Measurements from ENCODE around the gene PRM1. TPM values are rescaled to one million over a fixed set of nuclear protein-coding genes. Genes with fewer than 3 reads are reported as not detected.
A peak's percentile ranks its signal among the peaks of the same experiment; 100 is the strongest.

Gene PRM1
- total RNA-seq, 1 donor from 2014 or later = not detected

DNA sequence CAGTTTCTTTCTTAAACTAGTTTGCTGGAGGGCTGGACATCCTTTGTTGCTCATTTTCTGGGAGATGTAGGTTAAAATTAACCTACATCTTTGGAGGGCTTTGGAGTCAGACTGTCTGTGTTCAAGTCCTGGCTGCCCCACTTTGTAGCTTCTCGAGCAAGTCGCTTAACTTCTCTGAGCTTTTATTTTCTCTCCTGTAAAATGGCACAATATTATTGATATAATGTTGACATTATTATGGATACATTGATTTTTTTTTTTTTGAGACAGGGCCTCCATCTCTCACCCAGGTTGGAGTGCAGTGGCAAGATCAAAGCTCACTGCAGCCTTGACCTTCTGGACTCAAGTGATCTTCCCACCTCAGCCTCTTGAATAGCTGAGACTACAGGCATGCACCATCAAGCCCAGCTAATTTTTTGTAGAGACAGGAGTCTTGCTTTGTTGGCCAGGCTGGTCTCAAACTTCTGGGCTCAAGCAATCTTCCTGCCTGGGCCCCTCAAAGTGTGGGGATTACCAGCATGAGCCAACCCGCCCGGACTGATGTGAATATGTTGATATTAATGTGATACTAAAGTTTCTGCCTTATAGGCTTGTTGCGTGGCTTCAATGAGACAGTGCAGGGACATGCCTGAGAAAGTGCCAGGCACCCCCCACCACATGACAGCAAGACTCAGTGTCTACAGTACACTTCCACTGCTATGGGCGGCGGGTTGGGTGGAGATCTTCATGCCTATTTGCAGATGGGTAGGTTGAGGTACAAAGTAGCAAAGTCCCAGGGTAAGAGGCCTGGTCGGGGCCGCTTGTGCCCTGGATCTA is 32.6 kb upstream of the PRM1 start:
- Mint-ChIP-seq H3K27ac (ENCODE audit: unreplicated experiment) (no peak overlapping the region), H3K4me1 (ENCODE audit: unreplicated experiment) (peaks cover 21% of the 10 kb centered on the region)
- no peak for TF ChIP-seq CTCF (IDR thresholded peaks at IDR 0.05; ENCODE audit: unreplicated experiment)

DNA sequence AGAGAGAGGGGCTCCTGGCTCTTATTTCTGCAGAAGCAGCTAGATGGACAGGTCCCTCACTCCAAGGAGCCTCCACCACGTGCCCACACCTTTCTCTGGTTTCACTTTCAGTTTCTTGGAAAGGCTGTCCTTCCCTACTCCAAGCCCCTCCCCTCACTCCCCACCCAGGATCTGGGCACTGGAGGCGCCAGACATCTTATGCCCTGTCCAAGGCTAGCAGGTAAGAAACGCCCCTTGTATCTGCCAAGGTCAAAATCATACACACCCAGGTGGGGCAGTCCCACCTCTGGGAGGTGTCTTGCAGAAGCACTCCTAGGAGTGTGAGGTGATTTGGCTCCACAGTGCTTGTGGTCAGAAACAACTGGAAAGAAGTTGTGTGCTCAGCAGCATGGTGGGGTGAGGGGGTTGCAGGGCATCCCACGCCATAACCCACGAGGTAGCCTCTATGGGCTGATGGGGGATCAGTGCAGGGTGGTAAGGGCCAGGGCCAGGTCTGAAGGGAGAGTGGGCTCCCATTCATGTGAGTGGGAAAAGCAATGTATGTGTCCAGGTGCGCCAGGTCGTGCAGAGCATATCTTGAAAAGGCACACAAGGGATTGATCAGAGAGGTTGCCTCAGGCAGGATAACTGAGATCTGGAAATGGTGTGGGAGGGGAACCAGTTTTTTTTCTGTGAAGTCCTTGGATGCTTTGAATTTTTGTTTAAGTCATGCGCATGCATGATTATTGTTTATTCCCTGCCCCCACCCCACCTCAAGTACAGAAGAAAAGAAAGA is 31.8 kb upstream of the PRM1 start:
- no peak overlapping the region for H3K27ac Mint-ChIP-seq (ENCODE audit: unreplicated experiment)
- H3K9me3 Mint-ChIP-seq (ENCODE audit: unreplicated experiment) = no peaks in the 10 kb centered on the region
- no peak for DNase-seq (ENCODE audit: low spot score)
- H3K4me1 Mint-ChIP-seq (ENCODE audit: unreplicated experiment) = peaks cover 21% of the 10 kb centered on the region
- H3K4me3 Mint-ChIP-seq (ENCODE audit: unreplicated experiment) = no peak overlapping the region
- H3K27me3 Mint-ChIP-seq (ENCODE audit: unreplicated experiment) = peaks cover 8% of the 10 kb centered on the region
- TF ChIP-seq CTCF (IDR thresholded peaks at IDR 0.05; ENCODE audit: unreplicated experiment) = no peak
- no peaks in the 10 kb centered on the region for H3K36me3 Mint-ChIP-seq (ENCODE audit: low read depth, unreplicated experiment)

More for the DNA sequence above, 32.6 kb upstream of the PRM1 start:
- Mint-ChIP-seq H3K27me3 (ENCODE audit: unreplicated experiment) (peaks cover 10% of the 10 kb centered on the region), H3K4me3 (ENCODE audit: unreplicated experiment) (no peak overlapping the region), H3K9me3 (ENCODE audit: unreplicated experiment) (no peaks in the 10 kb centered on the region), H3K36me3 (ENCODE audit: low read depth, unreplicated experiment) (no peaks in the 10 kb centered on the region)
- DNase-seq (ENCODE audit: low spot score) = no peak

DNA sequence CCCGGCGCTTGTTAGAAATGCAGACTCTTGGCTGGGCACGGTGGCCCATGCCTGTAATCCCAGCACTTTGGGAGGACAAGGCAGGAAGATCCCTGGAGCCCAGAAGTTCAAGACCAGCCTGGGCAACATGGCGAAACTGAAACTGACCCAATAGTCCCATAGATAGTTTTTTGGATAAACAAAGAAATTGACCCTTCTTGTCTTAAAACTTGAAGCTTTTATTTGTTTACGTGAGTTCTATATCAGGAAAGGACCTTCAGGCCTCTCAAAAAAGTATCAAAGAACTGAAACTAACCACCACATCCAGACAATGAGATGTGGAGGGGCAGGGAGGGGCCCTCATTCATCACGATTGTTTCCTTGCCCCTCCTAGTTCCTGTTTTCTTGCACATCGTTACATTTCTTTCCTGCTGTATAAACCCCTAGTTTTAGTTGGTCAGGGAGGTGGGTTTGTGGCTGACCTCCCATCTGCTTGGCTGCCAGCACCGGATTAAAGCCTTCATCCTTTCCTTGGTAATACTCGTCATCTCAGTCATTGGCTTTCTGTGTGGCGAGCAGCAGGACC is 29.9 kb upstream of the PRM1 start:
- Mint-ChIP-seq H3K36me3 (ENCODE audit: low read depth, unreplicated experiment) (no peaks in the 10 kb centered on the region), H3K9me3 (ENCODE audit: unreplicated experiment) (no peaks in the 10 kb centered on the region), H3K27me3 (ENCODE audit: unreplicated experiment) (peaks cover 14% of the 10 kb centered on the region), H3K27ac (ENCODE audit: unreplicated experiment) (peak overlapping the region; percentile 95), H3K4me3 (ENCODE audit: unreplicated experiment) (no peak overlapping the region), H3K4me1 (ENCODE audit: unreplicated experiment) (peaks cover 14% of the 10 kb centered on the region)
- TF ChIP-seq CTCF (IDR thresholded peaks at IDR 0.05; ENCODE audit: unreplicated experiment) = no peak
- peak; percentile 18 for DNase-seq (ENCODE audit: low spot score)

DNA sequence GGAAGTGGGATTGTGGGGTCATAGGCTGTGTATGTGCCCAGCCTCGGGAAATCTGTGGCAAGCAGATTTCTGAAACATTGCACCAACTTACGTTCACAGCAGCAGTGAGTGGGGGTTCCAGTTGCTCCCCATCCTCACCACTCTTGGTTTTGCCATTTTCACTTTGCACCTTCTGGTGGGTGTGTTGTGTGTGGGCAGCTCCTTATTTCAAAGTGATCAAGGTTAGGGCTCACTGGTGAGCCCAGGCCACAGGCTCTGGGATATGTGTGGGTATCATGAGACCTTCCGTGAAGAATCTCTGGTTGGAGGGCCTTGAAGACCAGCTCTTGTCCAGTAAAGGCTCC is 29.5 kb upstream of the PRM1 start:
- Mint-ChIP-seq H3K27ac (ENCODE audit: unreplicated experiment) (peak overlapping the region; percentile 95), H3K27me3 (ENCODE audit: unreplicated experiment) (peaks cover 14% of the 10 kb centered on the region), H3K4me1 (ENCODE audit: unreplicated experiment) (peaks cover 12% of the 10 kb centered on the region), H3K36me3 (ENCODE audit: low read depth, unreplicated experiment) (no peaks in the 10 kb centered on the region), H3K9me3 (ENCODE audit: unreplicated experiment) (no peaks in the 10 kb centered on the region), H3K4me3 (ENCODE audit: unreplicated experiment) (no peak overlapping the region)
- TF ChIP-seq CTCF (IDR thresholded peaks at IDR 0.05; ENCODE audit: unreplicated experiment) = no peak
- DNase-seq (ENCODE audit: low spot score) = no peak
